C4-2B (cell line): ENCODE data around the gene CCDC112.

ENCODE experiments used
- H3K27ac ChIP-seq: fragments of 450-650 bp; 2 replicates; pipeline ENCODE4 v1.5.1; 2017
- CTCF ChIP-seq: fragments of 450-650 bp; conservative IDR thresholded peaks from 2 replicates; pipeline ENCODE4 v1.5.1; 2017; ENCODE audit warnings: mild to moderate bottlenecking
- ZFX ChIP-seq: fragments of 450-650 bp; IDR thresholded peaks from 2 replicates; pipeline ENCODE4 v1.6.1; 2017

Gene CCDC112

DNA sequence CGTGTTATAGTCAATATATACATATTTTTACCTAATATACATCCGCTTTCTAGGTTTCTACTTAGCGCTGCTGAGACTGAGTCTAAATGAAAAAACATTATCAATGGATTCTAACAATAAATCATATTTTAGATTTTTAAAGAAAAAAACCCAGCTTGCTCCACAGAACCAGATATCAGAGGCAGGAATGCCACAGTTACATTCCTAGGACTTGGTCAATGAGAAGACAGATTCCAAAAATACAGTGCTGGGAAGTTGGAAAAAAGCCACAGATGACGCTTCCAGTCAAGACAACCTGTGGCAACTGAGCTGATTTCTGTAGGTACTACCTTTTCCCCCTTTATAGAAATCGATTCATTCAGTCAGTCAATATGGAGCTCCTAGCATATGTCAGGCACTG lies 577 bp upstream of the CCDC112 start:
- no peak overlapping the region for H3K27ac ChIP-seq
- TF ChIP-seq ZFX (no peak), CTCF (no peak)

DNA sequence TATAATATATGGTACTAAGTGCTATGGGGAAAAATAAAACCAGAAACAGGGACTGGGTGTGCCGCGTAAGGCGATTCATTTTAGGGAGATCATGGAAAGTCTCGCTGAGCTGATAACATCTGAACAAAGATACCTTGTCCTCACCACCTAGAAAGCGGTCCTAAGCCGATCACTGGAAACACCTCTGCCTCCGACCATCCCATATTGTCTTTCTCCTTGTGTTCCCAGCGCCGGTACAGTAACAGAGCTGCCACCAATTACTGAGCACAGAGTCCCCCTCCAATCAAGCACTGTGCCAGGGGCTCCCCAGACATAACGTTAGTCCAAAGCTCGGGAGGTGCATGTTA lies 704 bp downstream of the CCDC112 start:
- TF ChIP-seq CTCF (no peak), ZFX (no peak)
- peak overlapping the region; percentile 87 for H3K27ac ChIP-seq

DNA sequence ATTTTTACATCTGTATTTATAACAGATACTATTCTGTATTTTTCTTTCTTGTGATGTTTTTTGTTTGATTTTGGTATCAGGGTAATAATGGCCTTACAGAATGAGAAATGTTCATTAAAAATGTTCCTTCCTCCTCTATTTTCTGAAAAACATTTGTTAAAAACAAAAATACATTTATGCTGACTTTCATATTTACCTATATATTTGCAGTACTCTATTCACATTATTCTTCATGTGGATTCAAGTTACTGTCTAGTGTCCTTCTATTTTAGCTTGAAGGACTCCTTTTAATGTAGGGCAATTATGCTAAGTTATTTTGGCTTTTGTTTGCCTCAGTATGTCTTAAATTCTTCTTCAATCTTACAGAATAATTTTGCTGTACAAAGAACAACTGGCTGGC lies 5.1 kb downstream of the CCDC112 start:
- TF ChIP-seq ZFX, result no peak
- TF ChIP-seq CTCF, result no peak

DNA sequence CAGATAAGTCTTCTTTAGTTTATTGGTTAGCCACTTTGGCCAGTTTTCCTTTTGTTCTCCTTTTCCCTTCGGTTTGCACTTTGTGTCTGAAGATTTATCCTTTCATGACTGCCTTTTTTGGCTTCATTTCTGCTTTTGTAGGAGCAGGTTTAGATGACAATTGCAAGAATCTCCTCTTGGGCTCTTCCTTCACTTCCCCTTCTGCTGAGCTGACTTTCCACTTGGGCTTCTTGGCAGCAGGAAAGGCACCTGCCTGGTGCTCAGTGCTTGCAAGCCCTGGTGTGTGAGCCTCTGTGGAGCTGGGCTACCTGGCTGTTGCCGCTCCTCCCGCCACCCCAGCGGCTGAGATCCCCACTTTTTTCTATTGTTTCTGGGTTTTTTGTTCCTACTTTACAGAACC lies 7.3 kb downstream of the CCDC112 start:
- H3K27ac ChIP-seq, result no peak overlapping the region
- TF ChIP-seq CTCF, result no peak
- no peak for TF ChIP-seq ZFX

More for the DNA sequence above, 5.1 kb downstream of the CCDC112 start:
- no peak overlapping the region for H3K27ac ChIP-seq

GRCh38 chr5:115284021-115284420 lies 12.4 kb downstream of the CCDC112 start:
- TF ChIP-seq ZFX (no peak), CTCF (no peak)
- no peak overlapping the region for H3K27ac ChIP-seq

DNA sequence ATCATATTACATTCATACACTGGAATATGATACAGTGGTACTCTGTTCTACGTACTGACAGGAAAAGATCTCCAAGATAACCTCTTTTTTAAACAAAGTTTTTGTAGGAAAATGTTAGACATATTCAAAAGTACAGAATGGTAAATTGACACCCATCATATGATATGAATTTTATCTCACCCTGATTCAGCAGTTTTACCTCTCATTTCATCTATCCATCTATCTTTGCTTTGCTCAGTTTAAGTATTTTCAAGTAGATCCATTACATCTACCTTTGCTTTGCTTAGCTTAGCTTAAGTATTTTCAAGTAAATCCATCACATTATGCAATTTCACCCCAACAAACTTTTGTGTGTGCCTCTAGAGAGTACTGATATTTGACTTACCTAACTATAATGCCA lies 14.3 kb downstream of the CCDC112 start:
- TF ChIP-seq ZFX, result no peak
- no peak for TF ChIP-seq CTCF
- no peak overlapping the region for H3K27ac ChIP-seq

DNA sequence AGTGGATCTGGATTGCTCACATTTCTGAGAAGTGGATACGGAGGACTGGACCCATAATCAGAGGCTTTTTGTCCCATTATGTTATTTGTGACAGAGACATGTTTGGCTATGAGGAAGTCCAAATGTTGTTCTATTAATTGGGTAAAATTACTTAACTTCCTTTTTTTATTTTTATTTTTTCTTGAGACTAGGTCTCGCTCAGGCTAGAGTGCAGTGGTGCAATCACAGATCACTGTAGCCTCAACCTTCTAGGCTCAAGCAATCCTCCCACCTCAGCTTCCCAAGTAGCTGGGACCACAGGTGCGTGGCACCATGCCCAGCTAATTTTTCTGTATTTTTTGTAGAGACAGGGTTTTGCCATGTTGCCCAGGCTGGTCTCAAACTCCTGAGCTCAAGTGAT lies 21.9 kb downstream of the CCDC112 start:
- no peak overlapping the region for H3K27ac ChIP-seq
- TF ChIP-seq CTCF (no peak), ZFX (no peak)
